HCT116 (cell line): ENCODE measurements around the gene FEM1B.

ENCODE experiments used
- CEBPB ChIP-seq: IDR thresholded peaks from 2 replicates; pipeline ENCODE4 v1.6.1; 2012; ENCODE audit warnings: low read depth
- CTCF ChIP-seq, 3 experiments: fragments of 200-600 bp in 1 of 3; sonication (generic) in 1 of 3; IDR thresholded peaks in 2 of 3; conservative IDR thresholded peaks in 1 of 3; 2 replicates each; pipeline ENCODE4 v1.5.1; 2012 to 2017; ENCODE audit warnings: low read depth in 2 of 3, low read length in 2 of 3, antibody characterized with exemption in 1 of 3, borderline replicate concordance in 1 of 3, control low read depth in 1 of 3, mild to moderate bottlenecking in 1 of 3, mixed read lengths in 1 of 3, mixed run types in 1 of 3, moderate library complexity in 1 of 3; ENCODE audit not compliant: insufficient read depth in 1 of 3
- EGR1 ChIP-seq: IDR thresholded peaks from 2 replicates; pipeline ENCODE4 v1.6.1; 2012; ENCODE audit warnings: low read depth
- EZH2 ChIP-seq: fragments of 200-600 bp; sonication (generic); IDR thresholded peaks from 2 replicates; pipeline ENCODE4 v1.6.1; 2017; ENCODE audit warnings: antibody characterized with exemption, mixed run types
- EZH2phosphoT487 ChIP-seq: fragments of 200-600 bp; IDR thresholded peaks from 2 replicates; pipeline ENCODE4 v1.6.1; 2018; ENCODE audit warnings: antibody characterized with exemption, borderline replicate concordance
- FOSL1 ChIP-seq: IDR thresholded peaks from 2 replicates; pipeline ENCODE4 v1.6.1; 2012; ENCODE audit warnings: low read depth
- POLR2A ChIP-seq: IDR thresholded peaks from 2 replicates; pipeline ENCODE4 v1.7.0; 2011; ENCODE audit warnings: borderline replicate concordance; ENCODE audit not compliant: insufficient read depth, insufficient read length; ENCODE audit errors: extremely low read depth
- POLR2AphosphoS5 ChIP-seq: IDR thresholded peaks from 2 replicates; pipeline ENCODE4 v1.6.1; 2011; ENCODE audit warnings: mild to moderate bottlenecking, low read depth, low read length, moderate library complexity
- REST ChIP-seq: IDR thresholded peaks from 2 replicates; pipeline ENCODE4 v1.6.1; 2012; ENCODE audit warnings: low read depth
- SP1 ChIP-seq: IDR thresholded peaks from 2 replicates; pipeline ENCODE4 v1.6.1; 2012; ENCODE audit warnings: low read depth
- TCF7L2 ChIP-seq: IDR thresholded peaks from 2 replicates; pipeline ENCODE4 v1.7.0; 2011; ENCODE audit warnings: borderline replicate concordance, inconsistent platforms; ENCODE audit not compliant: insufficient read depth, insufficient read length; ENCODE audit errors: extremely low read depth
- YY1 ChIP-seq: IDR thresholded peaks from 2 replicates; pipeline ENCODE4 v1.6.1; 2011; ENCODE audit warnings: low read length, low read depth, moderate library complexity, mild to moderate bottlenecking; ENCODE audit not compliant: insufficient replicate concordance; ENCODE audit errors: extremely low read depth

- no peak for TF ChIP-seq TCF7L2
- TF ChIP-seq POLR2AphosphoS5: no peak
- TF ChIP-seq CTCF (IDR thresholded peaks at IDR 0.05 in 2 of 3, conservative IDR thresholded peaks at IDR 0.05 in 1 of 3; ENCODE audit: borderline replicate concordance in 1 of 3, insufficient read depth in 1 of 3, low read depth in 2 of 3, low read length in 2 of 3): no peak
- TF ChIP-seq EGR1: no peak
- no peak for TF ChIP-seq EZH2
- no peak for TF ChIP-seq CEBPB
- TF ChIP-seq YY1: no peak
- TF ChIP-seq POLR2A: no peak
- TF ChIP-seq FOSL1: no peak
- no peak for TF ChIP-seq SP1
- no peak for TF ChIP-seq EZH2phosphoT487
- TF ChIP-seq REST: no peak
Observed at GRCh38 chr15:68344600-68344999, 67.1 kb downstream of the FEM1B start.
